Gastroesophageal sphincter (tissue), 4 donors: Measurements from ENCODE around the gene PTPRF. TPM values are rescaled to one million over a fixed set of nuclear protein-coding genes. Genes with fewer than 3 reads are reported as not detected.

Experiments
- ATAC-seq: fragments of 150-250 bp; one replicate; pipeline ENCODE4 v1.9.1; 2016; ENCODE audit warnings: mild to moderate bottlenecking, moderate library complexity
- H3K27ac ChIP-seq, 4 donors: fragments of 200-600 bp; sonication (generic) in 3 of 4; 1 replicate in 3 of 4; 2 replicates in 1 of 4; pipeline ENCODE4 v1.5.1; 2016 to 2019
- H3K27me3 ChIP-seq: fragments of 200-600 bp; sonication (generic); one replicate; pipeline ENCODE4 v1.5.1; 2019
- H3K36me3 ChIP-seq, 2 donors: fragments of 200-600 bp; sonication (generic); one replicate each; pipeline ENCODE4 v1.5.1; 2019; ENCODE audit warnings: control low read depth in 1 of 2
- H3K4me1 ChIP-seq, 3 donors: fragments of 200-600 bp; sonication (generic); 1 replicate in 2 of 3; 2 replicates in 1 of 3; pipeline ENCODE4 v1.5.1; 2016 to 2019; ENCODE audit warnings: control low read depth in 2 of 3
- H3K4me3 ChIP-seq, 2 donors: fragments of 200-600 bp; sonication (generic); one replicate each; pipeline ENCODE4 v1.5.1; 2019; ENCODE audit warnings: mild to moderate bottlenecking in 1 of 2, moderate library complexity in 1 of 2
- H3K9me3 ChIP-seq, 3 donors: fragments of 200-600 bp; sonication (generic); one replicate each; pipeline ENCODE4 v1.5.1; 2017 to 2019; ENCODE audit warnings: control low read depth in 2 of 3
- CTCF ChIP-seq, 4 experiments: fragments of 200-600 bp in 2 of 4; fragments of 450-650 bp in 2 of 4; sonication (generic) in 1 of 4; IDR thresholded peaks; one replicate each; pipeline ENCODE4 v1.5.1; 2017 to 2019; ENCODE audit warnings: antibody characterized with exemption in 4 of 4, mild to moderate bottlenecking in 2 of 4, moderate library complexity in 2 of 4
- EP300 ChIP-seq: sonication (generic); formaldehyde crosslinking; IDR thresholded peaks from one replicate; pipeline ENCODE4 v1.6.1; 2017; ENCODE audit warnings: antibody characterized with exemption, mild to moderate bottlenecking
- POLR2A ChIP-seq, 2 donors: fragments of 450-650 bp; IDR thresholded peaks; one replicate each; pipeline ENCODE4 v1.6.1; 2017; ENCODE audit warnings: antibody characterized with exemption in 2 of 2, mild to moderate bottlenecking in 2 of 2, moderate library complexity in 1 of 2
- POLR2AphosphoS5 ChIP-seq: sonication (generic); formaldehyde crosslinking; IDR thresholded peaks from one replicate; pipeline ENCODE4 v1.6.1; 2017; ENCODE audit warnings: antibody characterized with exemption
- WGBS, 2 donors: methylation state at CpG; one replicate each; pipeline ENCODE4 v1.1.5; 2018; ENCODE audit warnings: low coverage in 1 of 2; 5-methylcytosine and 5-hydroxymethylcytosine counted together
- total RNA-seq, 4 donors: library from RNA; depleted of rRNA; stranded (reverse); fragments of >200 nt; gene quantifications; one replicate each; pipeline ENCODE4 v1.1.0, GENCODE V29; 2016

The PTPRF gene
- total RNA-seq, 4 donors from 2014 or later, result 55.8 to 80.4 (median 60.8) TPM

- Histone ChIP-seq H3K27me3 (peaks cover 22% of the 10 kb centered on the region), H3K4me1 (no peaks in the 10 kb centered on the region), H3K4me3 (no peak overlapping the region), H3K9me3 (no peaks in the 10 kb centered on the region), H3K36me3 (no peaks in the 10 kb centered on the region), H3K27ac (no peak overlapping the region)
- no peak for ATAC-seq
- TF ChIP-seq CTCF (IDR thresholded peaks at IDR 0.05), result no peak
- WGBS, 2 donors, result 67 to 100% methylated on average over 1 of the region's 1 CpG
Measured at GRCh38 chr1:43522431-43522775, 8.3 kb upstream of the PTPRF start.

- Histone ChIP-seq H3K27ac (no peak overlapping the region), H3K4me3 (no peak overlapping the region), H3K4me1 (no peaks in the 10 kb centered on the region), H3K27me3 (peaks cover 22% of the 10 kb centered on the region), H3K36me3 (no peaks in the 10 kb centered on the region), H3K9me3 (no peaks in the 10 kb centered on the region)
- WGBS, 2 donors, result 63 to 77% methylated on average over 12 to 13 of the region's 13 CpGs
- no peak for ATAC-seq
- TF ChIP-seq CTCF (IDR thresholded peaks at IDR 0.05), result no peak
- no peak for TF ChIP-seq POLR2AphosphoS5
- no peak for TF ChIP-seq POLR2A (IDR thresholded peaks at IDR 0.05)
- TF ChIP-seq EP300, result no peak
Measured at GRCh38 chr1:43522776-43523480, 7.8 kb upstream of the PTPRF start.

- TF ChIP-seq CTCF (IDR thresholded peaks at IDR 0.05) (no peak), POLR2AphosphoS5 (no peak), EP300 (no peak), POLR2A (IDR thresholded peaks at IDR 0.05) (no peak)
- ATAC-seq, result no peak
- no peaks in the 10 kb centered on the region for H3K9me3 ChIP-seq
- 62 to 75% methylated on average over 3 to 7 of the region's 8 CpGs for WGBS, 2 donors
- no peak overlapping the region for H3K27ac ChIP-seq
- no peak overlapping the region for H3K4me3 ChIP-seq
- no peaks in the 10 kb centered on the region for H3K36me3 ChIP-seq
- peaks cover 0 to 10% (median 0%) of the 10 kb centered on the region in 3 donors for H3K4me1 ChIP-seq
- H3K27me3 ChIP-seq, result peaks cover 14% of the 10 kb centered on the region
Measured at GRCh38 chr1:43524804-43525203, 5.9 kb upstream of the PTPRF start.

GRCh38 chr1:43526002-43526401, 4.7 kb upstream of the PTPRF start:
- H3K9me3 ChIP-seq, result no peaks in the 10 kb centered on the region
- TF ChIP-seq POLR2AphosphoS5 (no peak), CTCF (IDR thresholded peaks at IDR 0.05) (no peak), POLR2A (IDR thresholded peaks at IDR 0.05) (no peak), EP300 (no peak)
- no peak for ATAC-seq
- H3K36me3 ChIP-seq, result no peaks in the 10 kb centered on the region
- H3K4me1 ChIP-seq, result peaks cover 0 to 18% (median 3%) of the 10 kb centered on the region in 3 donors
- WGBS, 2 donors, result 70 to 78% methylated on average over 9 to 10 of the region's 10 CpGs
- H3K27ac ChIP-seq, result no peak overlapping the region
- H3K27me3 ChIP-seq, result peaks cover 4% of the 10 kb centered on the region
- H3K4me3 ChIP-seq, result no peak overlapping the region

- no peak overlapping the region for H3K27ac ChIP-seq
- TF ChIP-seq EP300 (no peak), POLR2A (IDR thresholded peaks at IDR 0.05) (no peak), CTCF (IDR thresholded peaks at IDR 0.05) (no peak), POLR2AphosphoS5 (no peak)
- no peaks in the 10 kb centered on the region for H3K27me3 ChIP-seq
- no peaks in the 10 kb centered on the region for H3K9me3 ChIP-seq
- H3K4me1 ChIP-seq, result peaks cover 0 to 26% (median 3%) of the 10 kb centered on the region in 3 donors
- H3K4me3 ChIP-seq, result no peak overlapping the region
- ATAC-seq, result no peak
- 83 to 90% methylated on average over 2 of the region's 12 CpGs for WGBS, 2 donors
- no peaks in the 10 kb centered on the region for H3K36me3 ChIP-seq
Measured at GRCh38 chr1:43527111-43527878, 3.4 kb upstream of the PTPRF start.
